SK-N-SH (cell line): Measurements from ENCODE around the gene PAQR7. TPM values are rescaled to one million over a fixed set of nuclear protein-coding genes. Genes with fewer than 3 reads are reported as not detected.

ENCODE experiments used
- CTCF ChIA-PET: fragments of 300-600, 350-600 bp; formaldehyde crosslinking; extraction: SDS; loops from one replicate; lab custom pipeline; 2021; lab: Yijun Ruan, JAX
- POLR2A ChIA-PET: fragments of 350-600 bp; sonication (Branson Sonifier 250); formaldehyde crosslinking; extraction: SDS; loops from one replicate; lab custom pipeline; 2020; ENCODE audit warnings: antibody characterized with exemption, inconsistent platforms; lab: Yijun Ruan, JAX
- DNase-seq: peaks from one replicate; pipeline ENCODE4 v3.0.0; 2012
- H2AFZ ChIP-seq: fragments of 200-600 bp; sonication (generic); 2 replicates; pipeline ENCODE4 v1.8.1; 2016; ENCODE audit warnings: antibody characterized with exemption, mild to moderate bottlenecking, low read depth
- H3F3A ChIP-seq: fragments of 200-600 bp; sonication (generic); replicated peaks from 2 replicates; pipeline ENCODE3; 2016; ENCODE audit warnings: antibody characterized with exemption, mild to moderate bottlenecking; ENCODE audit not compliant: insufficient read depth
- H3K27ac ChIP-seq, 2 experiments: fragments of 200-500 bp in 1 of 2; fragments of 200-600 bp in 1 of 2; sonication (Bioruptor generic) in 1 of 2; sonication (generic), shearing (Covaris generic) in 1 of 2; 2 replicates each; pipeline versions ENCODE4 v1.5.1 to v1.6.1; 2014 to 2016; ENCODE audit warnings: low read depth in 2 of 2, inconsistent platforms in 1 of 2, low read length in 1 of 2, mild to moderate bottlenecking in 1 of 2, mixed read lengths in 1 of 2
- H3K27me3 ChIP-seq: fragments of 200-600 bp; sonication (generic), shearing (Covaris generic); 2 replicates; pipeline ENCODE4 v1.6.1; 2016; ENCODE audit warnings: mixed run types; ENCODE audit not compliant: insufficient read depth
- H3K36me3 ChIP-seq, 2 experiments: fragments of 200-500 bp in 1 of 2; fragments of 200-600 bp in 1 of 2; sonication (Bioruptor generic) in 1 of 2; sonication (generic) in 1 of 2; replicated peaks in 1 of 2; 2 replicates each; pipeline versions ENCODE3 to v1.5.1; 2014 to 2016; ENCODE audit warnings: low read length in 1 of 2, mild to moderate bottlenecking in 1 of 2; ENCODE audit not compliant: insufficient read depth in 2 of 2, control insufficient read depth in 1 of 2
- H3K4me1 ChIP-seq, 2 experiments: fragments of 200-500 bp in 1 of 2; fragments of 200-600 bp in 1 of 2; sonication (Bioruptor generic) in 1 of 2; sonication (generic), shearing (Covaris generic) in 1 of 2; 2 replicates each; pipeline versions ENCODE4 v1.5.1 to v1.6.1; 2014 to 2016; ENCODE audit warnings: low read depth in 1 of 2, low read length in 1 of 2, mixed run types in 1 of 2; ENCODE audit not compliant: insufficient read depth in 2 of 2, control insufficient read depth in 1 of 2
- H3K4me2 ChIP-seq: fragments of 200-600 bp; sonication (generic), shearing (Covaris generic); 2 replicates; pipeline ENCODE4 v1.6.1; 2017; ENCODE audit warnings: mixed run types
- H3K4me3 ChIP-seq, 2 experiments: fragments of 200-500 bp in 1 of 2; fragments of 200-600 bp in 1 of 2; sonication (Bioruptor generic) in 1 of 2; sonication (generic), shearing (Covaris generic) in 1 of 2; 2 replicates each; pipeline versions ENCODE4 v1.5.1 to v1.8.1; 2014 to 2016; ENCODE audit warnings: low read depth in 2 of 2, inconsistent platforms in 1 of 2, low read length in 1 of 2, mild to moderate bottlenecking in 1 of 2, mixed read lengths in 1 of 2, moderate library complexity in 1 of 2
- H3K79me2 ChIP-seq: fragments of 200-600 bp; sonication (generic); 2 replicates; pipeline ENCODE4 v1.8.1; 2017; ENCODE audit warnings: mild to moderate bottlenecking; ENCODE audit not compliant: insufficient read depth
- H3K9ac ChIP-seq: fragments of 200-600 bp; sonication (generic); 2 replicates; pipeline ENCODE4 v1.6.1; 2017; ENCODE audit warnings: mixed run types
- H3K9me2 ChIP-seq: fragments of 200-600 bp; sonication (generic); 2 replicates; pipeline ENCODE4 v1.6.1; 2017; ENCODE audit warnings: mixed run types
- H3K9me3 ChIP-seq: fragments of 200-600 bp; sonication (generic); 2 replicates; pipeline ENCODE4 v1.6.1; 2017; ENCODE audit warnings: mixed run types, mild to moderate bottlenecking, moderate library complexity
- H4K20me1 ChIP-seq: fragments of 200-600 bp; sonication (generic); 2 replicates; pipeline ENCODE4 v1.6.1; 2017; ENCODE audit warnings: mild to moderate bottlenecking, mixed run types; ENCODE audit not compliant: insufficient read depth
- FOXJ3 ChIP-seq: sonication (generic); formaldehyde crosslinking; IDR thresholded peaks from 2 replicates; pipeline ENCODE4 v1.5.1; 2020; ENCODE audit warnings: mild to moderate bottlenecking, missing genetic modification reagents
- GABPA ChIP-seq: IDR thresholded peaks from 2 replicates; pipeline ENCODE4 v1.4.0; 2012; ENCODE audit warnings: low read depth, mild to moderate bottlenecking
- MXI1 ChIP-seq: IDR thresholded peaks from 2 replicates; pipeline ENCODE4 v1.6.1; 2012; ENCODE audit warnings: mild to moderate bottlenecking, low read depth, low read length, improper control_type of control experiment
- PBX3 ChIP-seq: IDR thresholded peaks from 2 replicates; pipeline ENCODE4; 2012
- RXRA ChIP-seq: IDR thresholded peaks from 2 replicates; pipeline ENCODE4 v1.4.0; 2012; ENCODE audit warnings: low read depth, mild to moderate bottlenecking, borderline replicate concordance
- SIN3A ChIP-seq: IDR thresholded peaks from 2 replicates; pipeline ENCODE4 v1.6.1; 2012; ENCODE audit warnings: low read depth, mild to moderate bottlenecking, low read length, moderate library complexity, borderline replicate concordance
- TAF1 ChIP-seq: IDR thresholded peaks from 2 replicates; pipeline ENCODE4 v1.6.1; 2012; ENCODE audit warnings: low read depth, mild to moderate bottlenecking, low read length, moderate library complexity, borderline replicate concordance
- TCF12 ChIP-seq: IDR thresholded peaks from 2 replicates; pipeline ENCODE4 v1.4.0; 2012
- YY1 ChIP-seq: IDR thresholded peaks from 2 replicates; pipeline ENCODE4 v1.4.0; 2012; ENCODE audit warnings: low read depth, mild to moderate bottlenecking
- WGBS: methylation state at CpG from one replicate; pipeline ENCODE4 v1.1.6; 2017; ENCODE audit warnings: low lambda C conversion rate; 5-methylcytosine and 5-hydroxymethylcytosine counted together
- polyA plus RNA-seq, 3 experiments: library from polyadenylated mRNA; depleted of rRNA; stranded (reverse); fragments of >200 nt; gene quantifications; 2 replicates each; pipeline ENCODE4 v1.2.3, GENCODE V29; 2012
- TF ChIP-seq, protein P1 (sequence below): IDR thresholded peaks from 2 replicates; pipeline ENCODE4 v1.4.0; 2012; ENCODE audit warnings: low read depth, borderline replicate concordance
- TF ChIP-seq, protein P2 (sequence below): IDR thresholded peaks from 2 replicates; pipeline ENCODE4 v1.4.0; 2012; ENCODE audit warnings: low read depth, borderline replicate concordance

The PAQR7 gene
- polyA plus RNA-seq, 1 of the 3 experiments (the other 2 are of a cell fraction), result 5.6 TPM

DNA sequence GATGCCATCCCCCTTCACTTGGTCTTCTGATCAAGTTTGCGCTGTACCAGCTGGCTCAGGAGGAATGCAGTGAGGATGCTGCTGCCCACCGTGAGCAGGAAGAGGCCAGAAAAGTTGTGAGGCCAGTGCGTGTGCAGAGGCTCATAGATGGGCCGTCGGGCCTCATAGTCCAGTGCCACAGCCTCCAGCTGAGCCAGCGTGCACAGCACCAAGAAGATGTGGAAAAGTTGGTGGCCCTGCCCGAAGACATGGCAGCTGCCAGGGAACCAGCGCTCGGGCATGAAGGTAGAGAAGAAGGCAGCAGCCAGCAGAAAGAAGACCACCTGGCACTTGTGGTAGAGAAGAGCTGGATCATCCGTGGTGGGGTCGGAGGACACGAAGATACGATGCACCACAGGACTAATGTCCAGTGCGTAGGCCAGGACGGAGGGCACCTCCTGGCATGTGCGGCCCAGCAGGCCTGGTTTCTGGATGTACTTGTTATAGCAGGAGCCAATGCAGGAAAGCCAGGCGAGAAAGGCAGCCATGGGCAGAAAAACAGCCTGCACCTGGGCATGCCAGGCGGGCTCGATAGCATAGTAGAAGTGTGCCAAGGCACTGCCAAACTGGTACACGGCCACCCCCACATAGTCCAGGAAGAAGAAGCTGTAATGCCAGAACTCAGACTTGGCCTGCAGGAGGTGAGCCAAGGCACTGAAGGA, 12.6 kb downstream of the PAQR7 start:
- no peak for TF ChIP-seq TCF12
- TF ChIP-seq SIN3A, result no peak
- TF ChIP-seq, protein P1, sequence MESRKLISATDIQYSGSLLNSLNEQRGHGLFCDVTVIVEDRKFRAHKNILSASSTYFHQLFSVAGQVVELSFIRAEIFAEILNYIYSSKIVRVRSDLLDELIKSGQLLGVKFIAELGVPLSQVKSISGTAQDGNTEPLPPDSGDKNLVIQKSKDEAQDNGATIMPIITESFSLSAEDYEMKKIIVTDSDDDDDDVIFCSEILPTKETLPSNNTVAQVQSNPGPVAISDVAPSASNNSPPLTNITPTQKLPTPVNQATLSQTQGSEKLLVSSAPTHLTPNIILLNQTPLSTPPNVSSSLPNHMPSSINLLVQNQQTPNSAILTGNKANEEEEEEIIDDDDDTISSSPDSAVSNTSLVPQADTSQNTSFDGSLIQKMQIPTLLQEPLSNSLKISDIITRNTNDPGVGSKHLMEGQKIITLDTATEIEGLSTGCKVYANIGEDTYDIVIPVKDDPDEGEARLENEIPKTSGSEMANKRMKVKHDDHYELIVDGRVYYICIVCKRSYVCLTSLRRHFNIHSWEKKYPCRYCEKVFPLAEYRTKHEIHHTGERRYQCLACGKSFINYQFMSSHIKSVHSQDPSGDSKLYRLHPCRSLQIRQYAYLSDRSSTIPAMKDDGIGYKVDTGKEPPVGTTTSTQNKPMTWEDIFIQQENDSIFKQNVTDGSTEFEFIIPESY, result no peak
- TF ChIP-seq FOXJ3 (CRISPR knock-in tag), result no peak
- TF ChIP-seq GABPA, result no peak
- TF ChIP-seq MXI1, result no peak
- TF ChIP-seq PBX3, result no peak
- TF ChIP-seq YY1, result no peak
- TF ChIP-seq, protein P2, sequence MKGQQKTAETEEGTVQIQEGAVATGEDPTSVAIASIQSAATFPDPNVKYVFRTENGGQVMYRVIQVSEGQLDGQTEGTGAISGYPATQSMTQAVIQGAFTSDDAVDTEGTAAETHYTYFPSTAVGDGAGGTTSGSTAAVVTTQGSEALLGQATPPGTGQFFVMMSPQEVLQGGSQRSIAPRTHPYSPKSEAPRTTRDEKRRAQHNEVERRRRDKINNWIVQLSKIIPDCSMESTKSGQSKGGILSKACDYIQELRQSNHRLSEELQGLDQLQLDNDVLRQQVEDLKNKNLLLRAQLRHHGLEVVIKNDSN, result no peak
- no peak for TF ChIP-seq TAF1
- no peak for TF ChIP-seq RXRA
- peaks cover 10% of the 10 kb centered on the region for H3K79me2 ChIP-seq
- POLR2A ChIA-PET, result no interaction called here

More for the DNA sequence above, 12.6 kb downstream of the PAQR7 start:
- H3K27me3 ChIP-seq, result no peaks in the 10 kb centered on the region
- no peaks in the 10 kb centered on the region for H3F3A ChIP-seq
- no peak overlapping the region for H2AFZ ChIP-seq
- WGBS, result over 99% methylated on average over 20 of the region's 20 CpGs
- no peak overlapping the region for H3K4me2 ChIP-seq
- no peaks in the 10 kb centered on the region for H3K9me3 ChIP-seq
- CTCF ChIA-PET, result interaction anchor here (1.6 kb wide), 1 partner anchor 135 kb away, joined by 5 read pairs; the partner anchor contains the start of gene PAFAH2
- no peak for DNase-seq
- peaks cover 0 to 4% of the 10 kb centered on the region in 2 experiments for H3K36me3 ChIP-seq
- H3K4me3 ChIP-seq, result no peak overlapping the region
- H3K4me1 ChIP-seq, result peaks cover 0 to 6% of the 10 kb centered on the region in 2 experiments; a peak in 1 of 4 replicates
- no peak overlapping the region for H3K9ac ChIP-seq
- no peak overlapping the region for H3K27ac ChIP-seq
- no peaks in the 10 kb centered on the region for H3K9me2 ChIP-seq
- no peaks in the 10 kb centered on the region for H4K20me1 ChIP-seq
